IMR-90 (cell line): ENCODE measurements around the gene HEXD. TPM values are rescaled to one million over a fixed set of nuclear protein-coding genes. Genes with fewer than 3 reads are reported as not detected.

Source experiments
- ATAC-seq: fragments of 200-7000 bp; cut with Tn5 transposase; 2 replicates; pipeline ENCODE4 v1.9.1; 2020; ENCODE audit warnings: low read depth, mild to moderate bottlenecking, moderate library complexity
- BruUV-seq: library from RNA; stranded (reverse); fragments of 400-500 nt; replicated peaks from 2 replicates; lab custom pipeline; 2021; lab: Mats Ljungman, UMichigan
- CTCF ChIA-PET: fragments of 300-600 bp; formaldehyde crosslinking; extraction: SDS; loops from one replicate; lab custom pipeline; 2021; ENCODE audit warnings: antibody characterized with exemption; lab: Yijun Ruan, JAX
- POLR2A ChIA-PET: fragments of 300-600 bp; sonication (Branson Sonifier 250); formaldehyde crosslinking; loops from one replicate; lab custom pipeline; 2022; ENCODE audit warnings: antibody characterized with exemption; ENCODE audit not compliant: unreplicated experiment; lab: Charles Lee
- DNase-seq: peaks from one replicate; pipeline ENCODE4 v3.0.0; 2013
- H2AFZ ChIP-seq: replicated peaks from 2 replicates; pipeline ENCODE3; 2013; ENCODE audit warnings: low read length, mild to moderate bottlenecking; ENCODE audit not compliant: poor library complexity
- H2AK5ac ChIP-seq: 2 replicates; pipeline ENCODE4 v1.6.1; 2013; ENCODE audit warnings: low read depth, low read length, inconsistent platforms
- H2AK9ac ChIP-seq: replicated peaks from 2 replicates; pipeline ENCODE3; 2013; ENCODE audit warnings: mild to moderate bottlenecking, low read depth, low read length, moderate library complexity; ENCODE audit not compliant: poor library complexity
- H2BK120ac ChIP-seq: 2 replicates; pipeline ENCODE4 v1.6.1; 2013; ENCODE audit warnings: low read depth, low read length, inconsistent platforms
- H2BK15ac ChIP-seq: 3 replicates; pipeline ENCODE4 v1.6.1; 2013; ENCODE audit warnings: low read depth, low read length, inconsistent platforms
- H2BK20ac ChIP-seq: 2 replicates; pipeline ENCODE4 v1.6.1; 2013; ENCODE audit warnings: low read depth, mild to moderate bottlenecking, inconsistent platforms, low read length, moderate library complexity
- H2BK5ac ChIP-seq: 2 replicates; pipeline ENCODE4 v1.6.1; 2013; ENCODE audit warnings: mild to moderate bottlenecking, low read depth, low read length, inconsistent platforms; ENCODE audit not compliant: poor library complexity, severe bottlenecking
- H3K14ac ChIP-seq: replicated peaks from 2 replicates; pipeline ENCODE4 v1.6.1; 2013; ENCODE audit warnings: low read depth, low read length, inconsistent platforms
- H3K18ac ChIP-seq: 2 replicates; pipeline ENCODE4 v1.6.1; 2013; ENCODE audit warnings: low read depth, low read length, control low read depth
- H3K23ac ChIP-seq: 2 replicates; pipeline ENCODE4 v1.6.1; 2013; ENCODE audit warnings: low read depth, low read length, inconsistent platforms
- H3K27ac ChIP-seq: 2 replicates; pipeline ENCODE4 v1.5.1; 2013; ENCODE audit warnings: mild to moderate bottlenecking, control low read depth, low read length; ENCODE audit not compliant: insufficient read depth
- H3K27me3 ChIP-seq: 2 replicates; pipeline ENCODE4 v1.6.1; 2013; ENCODE audit warnings: low read length; ENCODE audit not compliant: control insufficient read depth, insufficient read depth
- H3K36me3 ChIP-seq: 2 replicates; pipeline ENCODE4 v1.6.1; 2013; ENCODE audit warnings: low read length, mixed read lengths; ENCODE audit not compliant: control insufficient read depth, insufficient read depth
- H3K4ac ChIP-seq: 2 replicates; pipeline ENCODE4 v1.6.1; 2013; ENCODE audit warnings: low read depth, low read length, inconsistent platforms
- H3K4me1 ChIP-seq: 2 replicates; pipeline ENCODE4 v1.6.1; 2013; ENCODE audit warnings: low read length, mixed read lengths; ENCODE audit not compliant: control insufficient read depth, insufficient read depth
- H3K4me2 ChIP-seq: 2 replicates; pipeline ENCODE4 v1.6.1; 2013; ENCODE audit warnings: low read depth, mild to moderate bottlenecking, control low read depth, low read length, moderate library complexity
- H3K4me3 ChIP-seq: 2 replicates; pipeline ENCODE4 v1.5.1; 2013; ENCODE audit warnings: low read depth, mild to moderate bottlenecking, control low read depth, low read length, moderate library complexity; ENCODE audit not compliant: insufficient read depth
- H3K56ac ChIP-seq: 2 replicates; pipeline ENCODE4 v1.6.1; 2013; ENCODE audit warnings: low read length, inconsistent platforms; ENCODE audit not compliant: insufficient read depth; ENCODE audit errors: extremely low read depth
- H3K79me1 ChIP-seq, 2 experiments: 2 replicates each; pipeline ENCODE4 v1.6.1; 2013; ENCODE audit warnings: low read length in 2 of 2, inconsistent platforms in 1 of 2, low read depth in 1 of 2
- H3K9ac ChIP-seq: 2 replicates; pipeline ENCODE4 v1.6.1; 2013; ENCODE audit warnings: low read depth, low read length, control low read depth
- H3K9me1 ChIP-seq: 2 replicates; pipeline ENCODE4 v1.6.1; 2013; ENCODE audit warnings: low read length, inconsistent platforms; ENCODE audit not compliant: insufficient read depth
- H3K9me3 ChIP-seq: 2 replicates; pipeline ENCODE4 v1.6.1; 2013; ENCODE audit warnings: low read length; ENCODE audit not compliant: control insufficient read depth, insufficient read depth
- H4K20me1 ChIP-seq: 2 replicates; pipeline ENCODE4 v1.6.1; 2013; ENCODE audit warnings: low read length, inconsistent platforms; ENCODE audit not compliant: insufficient read depth
- H4K5ac ChIP-seq: 2 replicates; pipeline ENCODE4 v1.6.1; 2013; ENCODE audit warnings: mild to moderate bottlenecking, low read depth, low read length, control low read depth
- H4K8ac ChIP-seq, 2 experiments: 2 replicates each; pipeline ENCODE4 v1.6.1; 2013; ENCODE audit warnings: low read depth in 2 of 2, low read length in 2 of 2, control low read depth in 1 of 2, inconsistent platforms in 1 of 2
- H4K91ac ChIP-seq: 2 replicates; pipeline ENCODE4 v1.6.1; 2013; ENCODE audit warnings: low read depth, low read length, inconsistent platforms; ENCODE audit not compliant: insufficient read depth
- BHLHE40 ChIP-seq: fragments of 150-350 bp; IDR thresholded peaks from 2 replicates; pipeline ENCODE4 v1.6.1; 2016; ENCODE audit warnings: mild to moderate bottlenecking, low read depth, low read length
- CEBPB ChIP-seq: IDR thresholded peaks from 2 replicates; pipeline ENCODE4 v1.6.1; 2012; ENCODE audit warnings: low read depth, low read length, improper control_type of control experiment
- CHD1 ChIP-seq: IDR thresholded peaks from 2 replicates; pipeline ENCODE4 v1.6.1; 2012; ENCODE audit warnings: low read depth, low read length, improper control_type of control experiment
- FOS ChIP-seq: fragments of 150-350 bp; IDR thresholded peaks from 2 replicates; pipeline ENCODE4 v1.6.1; 2016; ENCODE audit warnings: low read depth, low read length
- MAFK ChIP-seq: IDR thresholded peaks from 2 replicates; pipeline ENCODE4 v1.6.1; 2012; ENCODE audit warnings: low read depth, low read length, improper control_type of control experiment
- MAZ ChIP-seq: IDR thresholded peaks from 2 replicates; pipeline ENCODE4 v1.6.1; 2012; ENCODE audit warnings: low read depth, mild to moderate bottlenecking, low read length, improper control_type of control experiment, moderate library complexity, borderline replicate concordance
- MXI1 ChIP-seq: IDR thresholded peaks from 2 replicates; pipeline ENCODE4 v1.6.1; 2012; ENCODE audit warnings: low read depth, mild to moderate bottlenecking, low read length, moderate library complexity, borderline replicate concordance
- NFE2L2 ChIP-seq: fragments of 150-350 bp; IDR thresholded peaks from 2 replicates; pipeline ENCODE4 v1.6.1; 2016; ENCODE audit warnings: low read depth, mild to moderate bottlenecking, low read length
- POLR2A ChIP-seq: IDR thresholded peaks from 2 replicates; pipeline ENCODE4 v1.6.1; 2012; ENCODE audit warnings: mild to moderate bottlenecking, low read depth, low read length
- RAD21 ChIP-seq: IDR thresholded peaks from 2 replicates; pipeline ENCODE4 v1.6.1; 2012; ENCODE audit warnings: low read length, improper control_type of control experiment
- RCOR1 ChIP-seq: IDR thresholded peaks from 2 replicates; pipeline ENCODE4 v1.6.1; 2012; ENCODE audit warnings: mild to moderate bottlenecking, low read length, improper control_type of control experiment; ENCODE audit not compliant: insufficient replicate concordance
- RFX5 ChIP-seq: IDR thresholded peaks from 2 replicates; pipeline ENCODE4 v1.8.0; 2012; ENCODE audit warnings: low read depth, mild to moderate bottlenecking, low read length, moderate library complexity
- SMC3 ChIP-seq: fragments of 150-350 bp; IDR thresholded peaks from 2 replicates; pipeline ENCODE4 v1.6.1; 2016; ENCODE audit warnings: low read depth, mild to moderate bottlenecking, antibody characterized with exemption, low read length, moderate library complexity
- WGBS, 2 experiments: methylation state at CpG; one replicate each; pipeline versions ENCODE4 v1.1.5 to v1.1.7; 2013; ENCODE audit warnings: missing lambda C conversion rate in 2 of 2; ENCODE audit not compliant: insufficient read length in 1 of 2; ENCODE audit errors: extremely low coverage in 2 of 2; 5-methylcytosine and 5-hydroxymethylcytosine counted together
- dilution Hi-C: fragments of 300-500 bp; cut with HindIII; formaldehyde crosslinking; loops from one replicate; pipeline ENCODE4 v1.14.3; 2018; ENCODE audit warnings: low sequenced_read_pairs; ENCODE audit not compliant: unreplicated experiment
- in situ Hi-C: fragments of 300-500 bp; cut with MboI; formaldehyde crosslinking; loops from 3 replicates; pipeline ENCODE4 v1.14.3; 2019; ENCODE audit warnings: low sequenced_read_pairs, inconsistent platforms, mixed read lengths
- intact Hi-C: fragments of 100-400 bp; cut with micrococcal nuclease; formaldehyde crosslinking; loops from 2 replicates; pipeline ENCODE4 v1.10.0; 2022
- polyA plus RNA-seq, 3 experiments: library from polyadenylated mRNA; depleted of rRNA; stranded (reverse); fragments of >200 nt; gene quantifications; 2 replicates each; pipeline ENCODE4 v1.2.3, GENCODE V29; 2012; ENCODE audit warnings: low replicate concordance in 1 of 3
- total RNA-seq: library from RNA; depleted of rRNA; stranded (reverse); fragments of >200 nt; gene quantifications from 2 replicates; pipeline ENCODE4 v1.2.3, GENCODE V29; 2012
- TF ChIP-seq, protein P1 (sequence below): fragments of 150-350 bp; IDR thresholded peaks from 2 replicates; pipeline ENCODE4 v1.6.1; 2017; ENCODE audit warnings: mild to moderate bottlenecking, antibody characterized with exemption, low read length, low read depth
- TF ChIP-seq, protein P2 (sequence below): fragments of 150-350 bp; IDR thresholded peaks from 2 replicates; pipeline ENCODE4 v1.6.1; 2016; ENCODE audit warnings: low read depth, mild to moderate bottlenecking, low read length, moderate library complexity, borderline replicate concordance
- TF ChIP-seq, protein P3 (sequence below): conservative IDR thresholded peaks from 2 replicates; pipeline ENCODE4 v1.5.1; 2012; ENCODE audit warnings: mild to moderate bottlenecking, low read depth, low read length, improper control_type of control experiment

The HEXD gene
- total and polyA plus RNA-seq, 2 of the 4 experiments (the other 2 are of a cell fraction), result 3.8 to 9.5 TPM

DNA sequence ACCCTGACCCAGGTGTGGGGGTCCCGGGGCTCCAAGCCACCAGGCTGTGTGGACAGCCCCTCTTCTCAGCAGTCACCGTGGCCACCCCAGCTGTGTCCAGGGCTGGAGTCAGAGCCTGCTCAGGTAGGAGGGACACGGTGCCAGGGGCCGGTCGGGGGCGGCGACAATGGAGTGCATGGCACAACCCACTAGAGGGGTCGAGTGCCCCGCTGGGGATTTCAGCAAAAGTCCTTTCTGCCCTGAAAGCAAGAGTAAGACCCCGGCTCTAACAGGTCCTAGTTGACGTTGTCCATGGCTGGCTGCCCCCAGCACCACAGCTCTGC, 35.3 kb upstream of the HEXD start:
- CTCF ChIA-PET, result no interaction called here

More for the DNA sequence above, 35.3 kb upstream of the HEXD start:
- Histone ChIP-seq H2BK15ac (no peak overlapping the region), H2AK5ac (no peak overlapping the region), H3K79me1 (no peaks in the 10 kb centered on the region), H3K27ac (no peak overlapping the region), H2AK9ac (no peak overlapping the region), H3K14ac (no peak overlapping the region), H3K18ac (no peak overlapping the region), H3K4me2 (no peak overlapping the region), H3K56ac (no peak overlapping the region), H2BK120ac (no peak overlapping the region), H3K23ac (no peak overlapping the region), H3K9me1 (peaks cover 4% of the 10 kb centered on the region; the same call in 1 of the 2 replicates), H4K91ac (no peak overlapping the region), H4K8ac (no peak overlapping the region), H3K4me1 (peaks cover 4% of the 10 kb centered on the region), H3K9me3 (no peaks in the 10 kb centered on the region), H4K5ac (no peak overlapping the region), H3K27me3 (peaks cover 56% of the 10 kb centered on the region), H4K20me1 (no peaks in the 10 kb centered on the region; the same call in 1 of the 2 replicates), H2BK5ac (no peak overlapping the region), H3K9ac (no peak overlapping the region), H3K4ac (no peak overlapping the region), H3K4me3 (no peak overlapping the region), H2BK20ac (no peak overlapping the region), H2AFZ (no peak overlapping the region), H3K36me3 (no peaks in the 10 kb centered on the region)
- intact Hi-C loops (no loop called here), dilution Hi-C loops (no loop called here), in situ Hi-C loops (no loop called here)
- ATAC-seq (no peak), DNase-seq (no peak)
- POLR2A ChIA-PET, result no interaction called here
- TF ChIP-seq RCOR1, result no peak
- TF ChIP-seq FOS, result no peak
- no peak for TF ChIP-seq MXI1
- no peak for TF ChIP-seq CHD1
- TF ChIP-seq, protein P1, sequence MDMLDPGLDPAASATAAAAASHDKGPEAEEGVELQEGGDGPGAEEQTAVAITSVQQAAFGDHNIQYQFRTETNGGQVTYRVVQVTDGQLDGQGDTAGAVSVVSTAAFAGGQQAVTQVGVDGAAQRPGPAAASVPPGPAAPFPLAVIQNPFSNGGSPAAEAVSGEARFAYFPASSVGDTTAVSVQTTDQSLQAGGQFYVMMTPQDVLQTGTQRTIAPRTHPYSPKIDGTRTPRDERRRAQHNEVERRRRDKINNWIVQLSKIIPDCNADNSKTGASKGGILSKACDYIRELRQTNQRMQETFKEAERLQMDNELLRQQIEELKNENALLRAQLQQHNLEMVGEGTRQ, result no peak
- no peak for TF ChIP-seq NFE2L2
- TF ChIP-seq RFX5, result no peak
- no peak for TF ChIP-seq CEBPB
- no peak for TF ChIP-seq POLR2A
- TF ChIP-seq MAFK, result no peak
- TF ChIP-seq, protein P2, sequence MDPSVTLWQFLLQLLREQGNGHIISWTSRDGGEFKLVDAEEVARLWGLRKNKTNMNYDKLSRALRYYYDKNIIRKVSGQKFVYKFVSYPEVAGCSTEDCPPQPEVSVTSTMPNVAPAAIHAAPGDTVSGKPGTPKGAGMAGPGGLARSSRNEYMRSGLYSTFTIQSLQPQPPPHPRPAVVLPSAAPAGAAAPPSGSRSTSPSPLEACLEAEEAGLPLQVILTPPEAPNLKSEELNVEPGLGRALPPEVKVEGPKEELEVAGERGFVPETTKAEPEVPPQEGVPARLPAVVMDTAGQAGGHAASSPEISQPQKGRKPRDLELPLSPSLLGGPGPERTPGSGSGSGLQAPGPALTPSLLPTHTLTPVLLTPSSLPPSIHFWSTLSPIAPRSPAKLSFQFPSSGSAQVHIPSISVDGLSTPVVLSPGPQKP, result no peak
- TF ChIP-seq, protein P3, sequence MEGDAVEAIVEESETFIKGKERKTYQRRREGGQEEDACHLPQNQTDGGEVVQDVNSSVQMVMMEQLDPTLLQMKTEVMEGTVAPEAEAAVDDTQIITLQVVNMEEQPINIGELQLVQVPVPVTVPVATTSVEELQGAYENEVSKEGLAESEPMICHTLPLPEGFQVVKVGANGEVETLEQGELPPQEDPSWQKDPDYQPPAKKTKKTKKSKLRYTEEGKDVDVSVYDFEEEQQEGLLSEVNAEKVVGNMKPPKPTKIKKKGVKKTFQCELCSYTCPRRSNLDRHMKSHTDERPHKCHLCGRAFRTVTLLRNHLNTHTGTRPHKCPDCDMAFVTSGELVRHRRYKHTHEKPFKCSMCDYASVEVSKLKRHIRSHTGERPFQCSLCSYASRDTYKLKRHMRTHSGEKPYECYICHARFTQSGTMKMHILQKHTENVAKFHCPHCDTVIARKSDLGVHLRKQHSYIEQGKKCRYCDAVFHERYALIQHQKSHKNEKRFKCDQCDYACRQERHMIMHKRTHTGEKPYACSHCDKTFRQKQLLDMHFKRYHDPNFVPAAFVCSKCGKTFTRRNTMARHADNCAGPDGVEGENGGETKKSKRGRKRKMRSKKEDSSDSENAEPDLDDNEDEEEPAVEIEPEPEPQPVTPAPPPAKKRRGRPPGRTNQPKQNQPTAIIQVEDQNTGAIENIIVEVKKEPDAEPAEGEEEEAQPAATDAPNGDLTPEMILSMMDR, result no peak
- TF ChIP-seq MAZ, result no peak
- no peak for TF ChIP-seq SMC3
- no peak for TF ChIP-seq RAD21
- no peak for TF ChIP-seq BHLHE40
- no TSS peak for BruUV-seq
- 87% methylated on average over 10 of the region's 11 CpGs; no CpG with 5 or more reads in 1 of the 2 experiments for WGBS, 2 experiments
